ENCODE measurements around the gene GCKR. TPM values are rescaled to one million over a fixed set of nuclear protein-coding genes. Genes with fewer than 3 reads are reported as not detected.
"Not testable (repeated sequence)": the region's sequence is repeated elsewhere in the genome, so short reads cannot be mapped to it uniquely, and the experiment has no call there.

The GCKR gene
- total and polyA plus RNA-seq, 2 of the 13 experiments (the other 11 are each of a cell fraction or from before 2014, with no cell fraction given), result 15.2 to 48.3 TPM

DNA sequence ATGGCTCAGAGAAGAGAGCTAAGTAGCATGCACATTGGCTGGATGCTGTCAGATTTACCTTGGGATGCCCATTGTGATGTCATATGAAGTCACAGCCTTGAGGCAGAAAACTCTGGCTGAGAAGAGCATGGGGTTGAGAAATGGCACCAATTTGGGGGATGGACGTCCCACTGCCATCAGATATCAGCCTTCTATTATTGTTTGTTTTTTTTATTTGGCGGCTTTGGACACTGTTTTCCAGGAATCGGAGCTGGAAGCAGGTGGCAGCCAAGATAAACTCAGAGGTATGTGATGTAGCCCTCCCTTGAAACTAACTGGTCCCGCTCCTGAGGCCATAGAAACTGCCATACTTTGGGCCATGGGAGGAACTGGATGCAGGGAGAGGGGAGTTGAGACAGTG, 40.6 kb downstream of the GCKR start:
- no peak; the same call in 2 of the 3 replicates for ATAC-seq
- POLR2A ChIA-PET, result no interaction called here
- Histone ChIP-seq H3K79me2 (ENCODE audit: insufficient read depth, low read length) (no peaks in the 10 kb centered on the region), H3K4me2 (ENCODE audit: low read depth, low read length) (no peak overlapping the region), H3K9me3 (ENCODE audit: low read length) (no peaks in the 10 kb centered on the region), H3K4me3 (replicated peaks in 1 of 3; ENCODE audit: insufficient read depth in 1 of 3, low read depth in 2 of 3, low read length in 3 of 3) (no peak overlapping the region), H4K20me1 (ENCODE audit: insufficient read depth, low read length) (no peaks in the 10 kb centered on the region), H3K27me3 (ENCODE audit: control insufficient read depth in 1 of 2, insufficient read depth in 2 of 2, low read length in 2 of 2) (0 out of 5 replicates have a peak, but pooled peaks cover 0 to 5% of the 10 kb centered on the region in 2 experiments), H3K4me1 (ENCODE audit: insufficient read depth, low read length) (peaks cover 6% of the 10 kb centered on the region; the same call in 1 of the 2 replicates), H3K27ac (ENCODE audit: extremely low read length, insufficient read depth, low read length) (no peak overlapping the region), H3K36me3 (replicated peaks in 1 of 2; ENCODE audit: control insufficient read depth in 1 of 2, insufficient read depth in 2 of 2, low read length in 2 of 2) (no peaks in the 10 kb centered on the region), H3K9ac (ENCODE audit: insufficient read depth, low read depth, low read length) (no peak overlapping the region), H2AFZ (ENCODE audit: low read length) (no peak overlapping the region)
- WGBS (ENCODE audit: low lambda C conversion rate), result 35% methylated on average over 4 of the region's 4 CpGs
- DNase-seq (ENCODE audit: low spot score), result no peak
- intact Hi-C loops (cut with micrococcal nuclease; ENCODE audit: unreplicated experiment) (no loop called here), in situ Hi-C loops (cut with HindIII; ENCODE audit: extremely low pct_ligation_motif_present, low pct_unique_long_range_greater_than_20kb) (no loop called here)
- no TSS peak for BruUV-seq (replicated peaks)
- FAIRE-seq, result no peak
- CTCF ChIA-PET (ENCODE audit: low intra/inter-chr PET ratio, low total read pairs), result no interaction called here
- TF ChIP-seq YEATS2 (CRISPR knock-in tag; IDR thresholded peaks at IDR 0.05; ENCODE audit: borderline replicate concordance), result no peak
- TF ChIP-seq CREB1 (IDR thresholded peaks at IDR 0.05), result peak; percentile 27; the same call in 1 of the 2 replicates
- no peak for TF ChIP-seq CREB1 (CRISPR knock-in tag; IDR thresholded peaks at IDR 0.05)

DNA sequence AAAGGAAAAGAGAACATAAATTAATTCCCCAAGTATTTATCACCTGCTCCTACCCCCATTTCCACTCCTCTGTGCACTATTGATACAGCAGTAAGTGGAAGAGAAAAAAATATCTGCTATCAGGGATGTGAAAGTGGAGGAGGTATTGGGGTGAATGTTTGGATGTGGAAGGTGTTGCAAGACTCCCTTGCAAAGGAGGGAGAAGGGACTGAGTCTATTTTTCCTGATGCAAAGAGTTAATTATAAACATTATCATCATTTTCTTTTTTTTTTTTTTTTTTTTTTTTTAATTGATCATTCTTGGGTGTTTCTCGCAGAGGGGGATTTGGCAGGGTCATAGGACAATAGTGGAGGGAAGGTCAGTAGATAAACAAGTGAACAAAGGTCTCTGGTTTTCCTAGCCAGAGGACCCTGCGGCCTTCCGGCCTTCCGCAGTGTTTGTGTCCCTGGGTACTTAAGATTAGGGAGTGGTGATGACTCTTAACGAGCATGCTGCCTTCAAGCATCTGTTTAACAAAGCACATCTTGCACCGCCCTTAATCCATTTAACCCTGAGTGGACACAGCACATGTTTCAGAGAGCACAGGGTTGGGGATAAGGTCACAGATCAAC, 42.3 kb downstream of the GCKR start:
- H3K4me3 ChIP-seq (replicated peaks in 1 of 3; ENCODE audit: insufficient read depth in 1 of 3, low read depth in 2 of 3, low read length in 3 of 3); in situ Hi-C loops (cut with HindIII; ENCODE audit: extremely low pct_ligation_motif_present, low pct_unique_long_range_greater_than_20kb); H3K9me3 ChIP-seq (ENCODE audit: low read length); H4K20me1 ChIP-seq (ENCODE audit: insufficient read depth, low read length); H3K4me1 ChIP-seq (ENCODE audit: insufficient read depth, low read length); H3K4me2 ChIP-seq (ENCODE audit: low read depth, low read length); BruUV-seq (replicated peaks); FAIRE-seq; POLR2A ChIA-PET; H3K79me2 ChIP-seq (ENCODE audit: insufficient read depth, low read length); H2AFZ ChIP-seq (ENCODE audit: low read length); H3K9ac ChIP-seq (ENCODE audit: insufficient read depth, low read depth, low read length); ATAC-seq; H3K27ac ChIP-seq (ENCODE audit: extremely low read length, insufficient read depth, low read length); H3K36me3 ChIP-seq (replicated peaks in 1 of 2; ENCODE audit: control insufficient read depth in 1 of 2, insufficient read depth in 2 of 2, low read length in 2 of 2); DNase-seq (ENCODE audit: low spot score); H3K27me3 ChIP-seq (ENCODE audit: control insufficient read depth in 1 of 2, insufficient read depth in 2 of 2, low read length in 2 of 2); intact Hi-C loops (cut with micrococcal nuclease; ENCODE audit: unreplicated experiment); CTCF ChIA-PET (ENCODE audit: low intra/inter-chr PET ratio, low total read pairs); TF ChIP-seq SOX13, SOX6 (IDR thresholded peaks at IDR 0.05): not testable (repeated sequence)
- TF ChIP-seq SOX13 (CRISPR knock-in tag; conservative IDR thresholded peaks at IDR 0.05 in 1 of 2, IDR thresholded peaks at IDR 0.05 in 1 of 2) (peak in 1 of 2 experiments; percentile 44; a peak in 1 of 4 replicates), SOX6 (CRISPR knock-in tag; IDR thresholded peaks at IDR 0.05) (peak; percentile 27; the same call in 1 of the 2 replicates), ZNF652 (CRISPR knock-in tag; IDR thresholded peaks at IDR 0.05; ENCODE audit: borderline replicate concordance, low read depth) (0 out of 2 replicates have a peak, but pooled peaks have one; percentile 3)
- WGBS (ENCODE audit: low lambda C conversion rate), result 2% methylated on average over 4 of the region's 6 CpGs

- FAIRE-seq; intact Hi-C loops (cut with micrococcal nuclease; ENCODE audit: unreplicated experiment): not testable (repeated sequence)
These were observed 43.0 kb downstream of the GCKR start for GRCh38 chr2:27539649-27540048.

More at GRCh38 chr2:27539649-27540048, 43.0 kb downstream of the GCKR start:
- 65% methylated on average over 11 of the region's 35 CpGs for WGBS (ENCODE audit: low lambda C conversion rate)
- H4K20me1 ChIP-seq (ENCODE audit: insufficient read depth, low read length); H3K4me1 ChIP-seq (ENCODE audit: insufficient read depth, low read length); H2AFZ ChIP-seq (ENCODE audit: low read length); ATAC-seq; H3K27ac ChIP-seq (ENCODE audit: extremely low read length, insufficient read depth, low read length); POLR2A ChIA-PET; H3K4me3 ChIP-seq (replicated peaks in 1 of 3; ENCODE audit: insufficient read depth in 1 of 3, low read depth in 2 of 3, low read length in 3 of 3); DNase-seq (ENCODE audit: low spot score); BruUV-seq (replicated peaks); in situ Hi-C loops (cut with HindIII; ENCODE audit: extremely low pct_ligation_motif_present, low pct_unique_long_range_greater_than_20kb); CTCF ChIA-PET (ENCODE audit: low intra/inter-chr PET ratio, low total read pairs); H3K36me3 ChIP-seq (replicated peaks in 1 of 2; ENCODE audit: control insufficient read depth in 1 of 2, insufficient read depth in 2 of 2, low read length in 2 of 2); H3K9me3 ChIP-seq (ENCODE audit: low read length); H3K4me2 ChIP-seq (ENCODE audit: low read depth, low read length); H3K9ac ChIP-seq (ENCODE audit: insufficient read depth, low read depth, low read length); H3K79me2 ChIP-seq (ENCODE audit: insufficient read depth, low read length); H3K27me3 ChIP-seq (ENCODE audit: control insufficient read depth in 1 of 2, insufficient read depth in 2 of 2, low read length in 2 of 2): not testable (repeated sequence)

Measured in HepG2 (cell line).